GM21526 (cell line): ENCODE measurements around the gene GINS2.

Source experiments
- ATAC-seq: cut with Tn5 transposase; IDR thresholded peaks from one replicate; pipeline ENCODE4 v1.9.1; 2021; ENCODE audit warnings: moderate library complexity; ENCODE audit not compliant: unreplicated experiment, low FRiP score

Gene GINS2

GRCh38 chr16:85716680-85717038 lies 27.9 kb upstream of the GINS2 start:
- no peak for ATAC-seq

DNA sequence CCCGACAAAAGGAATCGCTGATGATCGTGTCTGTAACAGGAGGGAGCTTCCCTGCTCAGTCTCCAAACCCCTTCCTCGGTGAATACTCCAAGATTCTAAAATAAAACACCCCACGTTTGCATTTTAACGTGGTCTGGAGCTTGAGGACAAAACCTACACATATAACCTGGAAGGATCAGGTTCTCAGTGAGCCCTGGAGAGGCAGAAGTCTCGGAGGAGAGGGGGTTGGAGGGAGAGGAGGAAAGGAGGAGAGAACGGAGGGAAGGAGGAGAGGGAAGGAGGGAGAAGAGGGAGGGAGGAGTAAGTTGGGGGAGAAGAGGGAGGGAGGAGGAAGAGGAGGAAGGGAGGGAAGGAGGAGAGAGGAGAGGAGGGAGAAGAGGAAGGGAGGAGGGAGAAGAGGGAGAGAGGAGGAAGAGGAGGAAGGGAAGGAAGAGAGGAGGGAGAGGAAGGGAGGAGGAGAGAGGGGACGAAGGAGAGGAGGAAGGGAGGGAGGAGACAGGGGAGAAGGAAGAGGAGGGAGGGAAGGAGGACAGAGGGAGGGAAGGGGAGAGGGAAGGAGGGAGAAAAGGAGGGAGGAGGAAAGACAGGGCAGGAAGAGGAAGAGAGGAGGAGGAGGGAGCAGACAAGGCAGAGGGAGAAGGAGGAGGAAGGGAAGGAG lies 27.4 kb upstream of the GINS2 start:
- ATAC-seq = no peak

- ATAC-seq = no peak
These were observed 26.6 kb upstream of the GINS2 start for GRCh38 chr16:85715169-85716021.

DNA sequence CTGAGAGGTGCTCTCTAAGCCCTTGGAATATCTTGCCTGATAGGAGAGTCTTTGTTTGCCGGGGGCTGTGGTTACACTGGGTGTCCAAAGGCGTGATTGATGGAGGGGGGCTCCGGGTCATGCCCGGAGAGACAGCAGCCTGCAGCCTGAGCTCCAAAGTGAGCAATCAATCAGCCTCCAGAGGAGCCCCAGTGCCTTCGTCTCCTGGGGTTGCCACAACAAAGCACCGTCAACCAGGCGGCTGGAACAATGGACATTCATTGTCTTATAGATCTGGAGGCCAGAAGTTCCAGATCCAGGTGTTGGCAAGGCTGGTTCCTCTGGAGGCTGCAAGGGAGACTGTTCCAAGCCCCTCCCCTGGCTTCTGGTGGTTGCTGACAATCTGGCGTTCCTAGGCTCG lies 24.0 kb upstream of the GINS2 start:
- no peak for ATAC-seq

DNA sequence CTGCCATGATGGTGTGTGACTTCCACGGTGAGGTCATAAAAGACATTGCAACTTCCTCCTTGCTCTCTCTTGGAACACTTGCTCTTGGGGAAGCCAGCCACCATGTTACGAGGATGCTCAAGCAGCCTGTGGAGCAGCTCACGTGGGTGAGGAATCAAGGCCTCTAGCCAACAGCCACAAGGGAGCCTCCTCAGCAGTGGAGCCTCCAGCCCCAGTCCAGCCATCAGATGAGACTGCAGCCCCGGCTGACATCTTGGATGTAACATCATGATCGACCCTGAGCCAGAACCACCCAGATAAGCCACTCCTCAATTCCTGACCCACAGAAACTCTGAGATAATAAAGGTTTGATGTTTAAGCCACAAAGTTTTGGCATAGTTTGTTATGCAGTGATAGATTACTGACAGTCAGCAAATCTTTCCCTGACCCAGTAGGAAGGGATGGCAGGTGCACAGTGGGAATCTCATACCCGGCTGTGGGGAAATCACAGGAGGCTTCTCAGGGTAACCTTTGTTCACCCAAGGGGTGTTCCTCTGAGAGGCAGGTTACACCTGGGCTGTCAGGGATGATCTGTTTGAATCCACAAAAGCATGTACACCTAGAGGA lies 23.3 kb upstream of the GINS2 start:
- no peak for ATAC-seq

DNA sequence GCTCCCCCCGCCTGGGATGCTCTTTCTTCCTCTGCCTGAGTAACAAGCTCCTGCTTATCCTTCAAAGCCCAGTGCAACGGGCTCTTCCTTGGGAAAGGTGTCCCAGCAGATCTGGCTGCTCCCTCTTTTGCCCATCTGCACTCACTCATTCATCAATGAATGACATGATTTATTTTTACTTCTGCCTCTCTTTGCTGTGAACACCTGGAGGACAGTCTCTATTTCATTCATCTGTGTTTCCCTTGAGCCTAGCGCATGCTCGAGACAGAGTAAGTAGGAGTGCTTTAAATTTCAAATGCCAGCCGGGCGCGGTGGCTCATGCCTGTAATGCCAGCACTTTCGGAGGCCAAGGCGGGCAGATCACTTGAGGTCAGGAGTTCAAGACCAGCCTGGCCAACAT lies 22.0 kb upstream of the GINS2 start:
- ATAC-seq = no peak

- ATAC-seq = no peak
These were observed 21.2 kb upstream of the GINS2 start for GRCh38 chr16:85709766-85710585.

GRCh38 chr16:85708338-85708737 lies 19.6 kb upstream of the GINS2 start:
- no peak for ATAC-seq

DNA sequence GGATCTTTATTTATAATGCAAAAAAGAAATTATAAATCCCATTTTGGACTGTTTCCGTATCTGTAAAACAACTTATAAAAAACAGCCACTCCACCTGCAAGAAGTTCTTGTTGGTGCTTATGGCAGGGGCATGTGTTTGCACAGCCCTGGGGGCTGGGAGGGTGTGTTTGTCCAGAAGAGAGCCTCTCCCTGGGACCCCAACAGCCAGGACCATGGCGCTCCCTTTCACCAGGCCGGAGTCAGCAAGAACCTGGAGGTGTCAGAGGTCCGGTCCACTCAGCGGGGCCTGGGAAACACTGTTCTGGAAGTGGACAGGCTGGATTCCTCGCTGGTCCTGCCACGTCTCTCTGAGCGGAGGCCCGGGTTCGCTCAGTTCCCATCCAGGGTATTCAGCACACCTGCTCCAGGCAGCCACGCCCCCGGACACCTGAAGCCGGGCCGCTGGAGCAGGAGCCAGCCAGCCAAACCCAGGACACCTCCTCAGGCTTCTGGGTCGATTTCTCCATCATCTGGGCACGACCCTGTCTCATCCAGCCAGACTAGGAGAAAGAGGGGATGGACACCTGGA lies 18.9 kb upstream of the GINS2 start:
- ATAC-seq = no peak

GRCh38 chr16:85706449-85707034 lies 17.8 kb upstream of the GINS2 start:
- no peak for ATAC-seq

DNA sequence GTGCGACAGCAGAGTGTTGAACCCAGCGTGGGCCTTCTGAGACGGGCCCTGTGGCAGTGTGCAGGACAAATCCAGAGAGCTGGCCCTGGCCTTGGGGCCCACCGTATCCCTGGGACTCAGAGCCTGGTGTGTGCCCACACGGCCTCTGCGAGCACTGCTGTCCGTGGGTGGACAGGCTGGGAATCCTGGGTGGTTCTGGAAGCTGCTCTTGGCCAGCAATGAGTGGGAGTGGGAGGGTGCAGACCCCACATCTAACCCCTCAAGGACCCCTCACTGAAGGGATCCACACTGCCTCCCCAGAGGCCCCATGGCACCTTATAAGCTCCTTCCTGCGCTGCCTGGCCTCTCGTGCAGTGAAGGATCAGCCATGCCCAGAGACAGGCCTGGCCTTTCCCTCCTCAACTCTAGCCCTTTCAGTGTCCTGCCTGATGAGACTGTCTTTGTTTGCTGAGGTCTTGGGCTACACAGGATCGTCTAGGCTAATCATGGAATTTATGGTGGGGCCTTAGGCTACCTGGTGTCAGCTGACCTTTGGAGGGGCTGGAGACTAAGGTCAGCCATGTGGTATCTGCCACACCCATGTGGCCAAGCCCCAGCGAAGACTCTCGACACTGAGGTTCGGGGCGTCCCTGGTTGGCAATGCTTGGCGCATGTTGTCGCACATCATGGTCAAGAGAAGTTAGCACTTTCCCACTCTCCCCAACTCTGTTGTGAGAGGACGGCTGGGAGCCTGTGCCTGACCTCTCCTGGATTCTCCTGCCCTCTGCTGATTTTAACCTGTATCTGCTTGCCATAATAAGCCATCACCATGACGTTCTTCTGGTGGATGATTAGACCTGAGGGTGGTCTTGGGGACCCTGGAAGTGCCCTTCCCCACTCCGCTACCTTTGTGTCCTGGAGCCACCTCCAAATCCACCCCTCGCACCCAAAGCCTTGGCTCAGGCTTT lies 16.4 kb upstream of the GINS2 start:
- ATAC-seq = no peak

DNA sequence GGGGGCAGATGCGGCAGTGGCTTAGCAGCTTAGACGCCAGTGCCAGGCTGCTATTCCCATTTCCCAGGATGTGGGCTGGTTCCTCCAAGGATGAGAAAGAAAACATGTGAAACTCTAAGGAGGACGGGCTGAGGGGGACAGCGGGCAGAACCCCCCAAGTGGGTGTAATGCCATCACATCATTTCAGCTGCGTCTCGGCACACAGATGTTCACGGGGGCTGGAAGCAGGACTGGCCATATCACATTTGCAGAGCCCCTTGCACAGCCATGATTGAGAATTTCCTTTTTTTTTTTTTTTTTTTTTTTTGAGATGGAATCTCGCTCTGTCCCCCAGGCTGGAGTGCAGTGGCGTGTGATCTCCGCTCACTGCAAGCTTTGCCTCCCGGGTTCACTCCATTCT lies 15.3 kb upstream of the GINS2 start:
- ATAC-seq = no peak

- ATAC-seq = no peak
These were observed 10.9 kb upstream of the GINS2 start for GRCh38 chr16:85699628-85700027.

GRCh38 chr16:85698935-85699558 lies 10.3 kb upstream of the GINS2 start:
- no peak for ATAC-seq

DNA sequence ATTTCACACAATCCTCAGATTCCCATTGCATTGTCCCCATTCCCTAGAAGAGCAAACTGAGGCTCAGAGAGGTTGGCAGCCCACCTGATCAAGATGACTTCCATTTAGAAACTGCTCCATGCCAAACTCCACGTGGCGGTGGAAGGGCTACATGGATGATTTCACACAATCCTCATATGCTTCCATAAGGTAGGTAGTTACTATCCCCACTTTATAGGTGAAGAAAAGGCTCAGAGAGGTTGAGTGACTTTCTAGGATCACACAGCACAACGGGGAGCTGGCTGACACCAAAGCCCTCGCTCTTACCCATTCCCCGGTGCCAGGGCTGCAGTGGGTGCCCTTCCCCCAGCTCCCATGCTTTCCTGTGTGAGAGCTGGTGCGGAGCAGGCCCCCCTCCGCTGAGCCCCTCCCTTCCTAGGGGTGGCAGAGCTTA lies 9.7 kb upstream of the GINS2 start:
- no peak for ATAC-seq

- ATAC-seq = no peak
These were observed 8.7 kb upstream of the GINS2 start for GRCh38 chr16:85697431-85697830.

DNA sequence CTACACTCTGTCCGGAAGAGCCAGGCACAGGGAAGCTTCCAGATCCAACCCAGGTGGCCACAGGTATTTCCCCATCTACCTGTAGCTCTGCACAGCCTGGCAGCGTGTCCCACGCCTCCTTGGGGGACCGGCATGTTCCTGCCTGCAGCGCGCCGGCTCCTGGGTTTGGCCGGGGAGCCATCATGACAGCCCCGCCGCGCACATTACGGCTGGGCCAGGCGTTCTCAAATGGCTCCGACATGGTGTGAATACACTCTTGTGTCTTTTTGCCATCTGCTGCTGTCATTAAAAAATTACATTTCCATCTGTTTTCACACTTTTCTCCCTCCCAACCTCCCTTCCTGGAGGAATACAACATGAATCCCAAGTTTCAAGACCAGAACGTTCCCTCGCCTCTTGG lies 8.0 kb upstream of the GINS2 start:
- no peak for ATAC-seq

- no peak for ATAC-seq
These were observed 6.7 kb upstream of the GINS2 start for GRCh38 chr16:85695196-85696128.
